HEK293 (cell line): ENCODE data around the gene MIA2.

Experiments
- CTCF ChIA-PET: fragments of 350-600 bp; formaldehyde crosslinking; extraction: SDS; loops from one replicate; lab custom pipeline; 2021; ENCODE audit warnings: antibody characterized with exemption; lab: Yijun Ruan, JAX
- POLR2A ChIA-PET: fragments of 300-600 bp; formaldehyde crosslinking; extraction: SDS; loops from one replicate; lab custom pipeline; 2020; ENCODE audit warnings: antibody characterized with exemption, inconsistent platforms; lab: Yijun Ruan, JAX
- H3K27ac ChIP-seq: fragments of 200-500 bp; sonication (Bioruptor generic); 2 replicates; pipeline ENCODE4 v1.5.1; 2014; ENCODE audit warnings: low read depth, low read length, control low read depth, inconsistent platforms; ENCODE audit errors: extremely low read depth
- H3K36me3 ChIP-seq, 2 experiments: fragments of 200-500 bp in 1 of 2; sonication (Bioruptor generic) in 1 of 2; 1 replicate in 1 of 2; 2 replicates in 1 of 2; pipeline ENCODE4 v1.5.1; 2014 to 2017; ENCODE audit warnings: inconsistent platforms in 2 of 2, low read length in 2 of 2; ENCODE audit not compliant: control insufficient read depth in 2 of 2, insufficient read depth in 1 of 2
- H3K4me1 ChIP-seq: fragments of 200-500 bp; sonication (Bioruptor generic); 2 replicates; pipeline ENCODE4 v1.5.1; 2014; ENCODE audit warnings: mild to moderate bottlenecking, low read length, inconsistent platforms; ENCODE audit not compliant: control insufficient read depth, insufficient read depth
- H3K4me3 ChIP-seq: 2 replicates; pipeline ENCODE4 v1.5.1; 2011; ENCODE audit warnings: low read depth, mild to moderate bottlenecking, control low read depth, low read length, moderate library complexity
- H3K9me3 ChIP-seq: fragments of 200-500 bp; sonication (Bioruptor generic); 2 replicates; pipeline ENCODE4 v1.5.1; 2014; ENCODE audit warnings: low read depth, low read length, inconsistent platforms; ENCODE audit not compliant: control insufficient read depth, insufficient read depth
- HOXC10 ChIP-seq: sonication (generic); formaldehyde crosslinking; IDR thresholded peaks from 2 replicates; pipeline ENCODE4 v1.8.1; 2023; ENCODE audit warnings: mild to moderate bottlenecking, missing genetic modification reagents
- KLF9 ChIP-seq: fragments of 450-650 bp; formaldehyde crosslinking; IDR thresholded peaks from 2 replicates; pipeline ENCODE4 v1.5.1; 2016; ENCODE audit warnings: missing biosample characterization, missing genetic modification characterization, low read depth
- REPIN1 ChIP-seq: fragments of 450-650 bp; formaldehyde crosslinking; IDR thresholded peaks from 2 replicates; pipeline ENCODE4 v1.5.1; 2017; ENCODE audit warnings: missing biosample characterization, missing genetic modification characterization, low read depth
- SP2 ChIP-seq: fragments of 450-650 bp; formaldehyde crosslinking; IDR thresholded peaks from 2 replicates; pipeline ENCODE4 v1.5.1; 2016; ENCODE audit warnings: missing biosample characterization, missing genetic modification characterization
- ZEB2 ChIP-seq: fragments of 450-650 bp; formaldehyde crosslinking; IDR thresholded peaks from 2 replicates; pipeline ENCODE4 v1.5.1; 2016; ENCODE audit warnings: missing biosample characterization, missing genetic modification characterization
- ZFP3 ChIP-seq: fragments of 450-650 bp; formaldehyde crosslinking; IDR thresholded peaks from 2 replicates; pipeline ENCODE4 v1.5.1; 2016; ENCODE audit warnings: low read depth, missing biosample characterization, missing genetic modification characterization
- ZIC2 ChIP-seq: fragments of 450-650 bp; formaldehyde crosslinking; IDR thresholded peaks from 2 replicates; pipeline ENCODE4 v1.5.1; 2016; ENCODE audit warnings: missing biosample characterization, missing genetic modification characterization
- ZNF23 ChIP-seq: fragments of 450-650 bp; formaldehyde crosslinking; IDR thresholded peaks from 2 replicates; pipeline ENCODE4 v1.5.1; 2016; ENCODE audit warnings: missing biosample characterization, missing genetic modification characterization, borderline replicate concordance
- ZNF24 ChIP-seq: fragments of 450-650 bp; formaldehyde crosslinking; IDR thresholded peaks from 2 replicates; pipeline ENCODE4 v1.5.1; 2016; ENCODE audit warnings: missing biosample characterization, missing genetic modification characterization
- ZNF311 ChIP-seq: fragments of 450-650 bp; formaldehyde crosslinking; IDR thresholded peaks from 2 replicates; pipeline ENCODE4 v1.5.1; 2017; ENCODE audit warnings: missing biosample characterization, missing genetic modification characterization, borderline replicate concordance
- ZNF335 ChIP-seq: fragments of 450-650 bp; formaldehyde crosslinking; conservative IDR thresholded peaks from 2 replicates; pipeline ENCODE4 v1.5.1; 2016; ENCODE audit warnings: missing biosample characterization, missing genetic modification characterization
- ZNF394 ChIP-seq: fragments of 450-650 bp; formaldehyde crosslinking; IDR thresholded peaks from 2 replicates; pipeline ENCODE4 v1.5.1; 2016; ENCODE audit warnings: missing biosample characterization, missing genetic modification characterization, mild to moderate bottlenecking, moderate library complexity, borderline replicate concordance
- ZNF549 ChIP-seq: fragments of 450-650 bp; IDR thresholded peaks from 2 replicates; pipeline ENCODE4 v1.5.1; 2018; ENCODE audit warnings: missing biosample characterization, missing genetic modification characterization, mild to moderate bottlenecking, inconsistent platforms, moderate library complexity
- ZNF610 ChIP-seq: fragments of 450-650 bp; formaldehyde crosslinking; IDR thresholded peaks from 2 replicates; pipeline ENCODE4 v1.5.1; 2016; ENCODE audit warnings: missing biosample characterization, missing genetic modification characterization, borderline replicate concordance
- ZNF658 ChIP-seq: fragments of 450-650 bp; formaldehyde crosslinking; IDR thresholded peaks from 2 replicates; pipeline ENCODE4; 2016; ENCODE audit warnings: missing biosample characterization, missing genetic modification characterization
- ZNF830 ChIP-seq: fragments of 450-650 bp; IDR thresholded peaks from 2 replicates; pipeline ENCODE4 v1.5.0; 2018; ENCODE audit warnings: missing biosample characterization, missing genetic modification characterization, low read depth, mild to moderate bottlenecking, moderate library complexity
- ZSCAN16 ChIP-seq: fragments of 450-650 bp; formaldehyde crosslinking; IDR thresholded peaks from 2 replicates; pipeline ENCODE4 v1.5.1; 2016; ENCODE audit warnings: missing biosample characterization, missing genetic modification characterization
- TF ChIP-seq, protein P1 (sequence below): fragments of 450-650 bp; formaldehyde crosslinking; IDR thresholded peaks from 2 replicates; pipeline ENCODE4 v1.5.1; 2016; ENCODE audit warnings: missing biosample characterization, missing genetic modification characterization
- TF ChIP-seq, protein P2 (sequence below): fragments of 450-650 bp; formaldehyde crosslinking; IDR thresholded peaks from 2 replicates; pipeline ENCODE4 v1.5.1; 2016; ENCODE audit warnings: missing biosample characterization, missing genetic modification characterization
- TF ChIP-seq, protein P3 (sequence below): fragments of 450-650 bp; formaldehyde crosslinking; IDR thresholded peaks from 2 replicates; pipeline ENCODE4 v1.5.1; 2017; ENCODE audit warnings: missing biosample characterization, missing genetic modification characterization
- TF ChIP-seq, protein P4 (sequence below): fragments of 450-650 bp; formaldehyde crosslinking; IDR thresholded peaks from 2 replicates; pipeline ENCODE4 v1.5.1; 2016; ENCODE audit warnings: missing biosample characterization, missing genetic modification characterization
- TF ChIP-seq, protein P5 (sequence below): fragments of 450-650 bp; formaldehyde crosslinking; IDR thresholded peaks from 2 replicates; pipeline ENCODE4 v1.5.1; 2016; ENCODE audit warnings: missing biosample characterization, missing genetic modification characterization, low read depth

The MIA2 gene

DNA sequence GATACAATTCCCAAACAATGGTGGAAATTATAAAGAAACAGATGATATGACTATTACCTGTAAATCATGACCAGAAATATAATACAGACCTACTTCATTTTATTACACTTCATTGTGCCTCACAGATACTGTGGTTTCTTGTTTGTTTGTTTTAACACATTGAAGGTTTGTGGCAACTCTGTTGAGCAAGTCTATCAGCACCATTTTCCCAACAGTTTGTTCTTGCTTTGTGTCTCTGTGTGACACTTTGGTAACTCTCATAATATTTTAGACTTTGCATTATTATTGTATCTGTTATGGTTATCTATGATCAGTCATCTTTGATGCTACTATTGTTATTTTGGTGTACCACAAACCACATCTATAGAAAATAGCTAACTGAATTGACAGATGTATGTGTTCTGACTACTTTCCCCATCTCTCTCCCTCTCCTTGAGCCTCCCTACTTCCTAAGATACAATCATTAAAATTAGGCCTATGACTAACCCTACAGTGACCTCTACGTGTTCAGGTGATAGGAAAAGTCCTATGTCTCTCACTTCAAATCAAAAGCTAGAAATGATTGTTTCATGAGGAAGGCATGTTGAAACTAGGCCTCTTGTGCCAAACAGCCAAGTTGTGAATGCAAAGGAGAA, 149.4 kb downstream of the MIA2 start (continued):
- TF ChIP-seq, protein P1, sequence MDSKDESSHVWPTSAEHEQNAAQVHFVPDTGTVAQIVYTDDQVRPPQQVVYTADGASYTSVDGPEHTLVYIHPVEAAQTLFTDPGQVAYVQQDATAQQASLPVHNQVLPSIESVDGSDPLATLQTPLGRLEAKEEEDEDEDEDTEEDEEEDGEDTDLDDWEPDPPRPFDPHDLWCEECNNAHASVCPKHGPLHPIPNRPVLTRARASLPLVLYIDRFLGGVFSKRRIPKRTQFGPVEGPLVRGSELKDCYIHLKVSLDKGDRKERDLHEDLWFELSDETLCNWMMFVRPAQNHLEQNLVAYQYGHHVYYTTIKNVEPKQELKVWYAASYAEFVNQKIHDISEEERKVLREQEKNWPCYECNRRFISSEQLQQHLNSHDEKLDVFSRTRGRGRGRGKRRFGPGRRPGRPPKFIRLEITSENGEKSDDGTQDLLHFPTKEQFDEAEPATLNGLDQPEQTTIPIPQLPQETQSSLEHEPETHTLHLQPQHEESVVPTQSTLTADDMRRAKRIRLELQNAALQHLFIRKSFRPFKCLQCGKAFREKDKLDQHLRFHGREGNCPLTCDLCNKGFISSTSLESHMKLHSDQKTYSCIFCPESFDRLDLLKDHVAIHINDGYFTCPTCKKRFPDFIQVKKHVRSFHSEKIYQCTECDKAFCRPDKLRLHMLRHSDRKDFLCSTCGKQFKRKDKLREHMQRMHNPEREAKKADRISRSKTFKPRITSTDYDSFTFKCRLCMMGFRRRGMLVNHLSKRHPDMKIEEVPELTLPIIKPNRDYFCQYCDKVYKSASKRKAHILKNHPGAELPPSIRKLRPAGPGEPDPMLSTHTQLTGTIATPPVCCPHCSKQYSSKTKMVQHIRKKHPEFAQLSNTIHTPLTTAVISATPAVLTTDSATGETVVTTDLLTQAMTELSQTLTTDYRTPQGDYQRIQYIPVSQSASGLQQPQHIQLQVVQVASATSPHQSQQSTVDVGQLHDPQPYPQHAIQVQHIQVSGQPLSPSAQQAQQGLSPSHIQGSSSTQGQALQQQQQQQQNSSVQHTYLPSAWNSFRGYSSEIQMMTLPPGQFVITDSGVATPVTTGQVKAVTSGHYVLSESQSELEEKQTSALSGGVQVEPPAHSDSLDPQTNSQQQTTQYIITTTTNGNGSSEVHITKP (tag by site-specific recombination): no peak
- TF ChIP-seq HOXC10 (CRISPR knock-in tag): no peak

DNA sequence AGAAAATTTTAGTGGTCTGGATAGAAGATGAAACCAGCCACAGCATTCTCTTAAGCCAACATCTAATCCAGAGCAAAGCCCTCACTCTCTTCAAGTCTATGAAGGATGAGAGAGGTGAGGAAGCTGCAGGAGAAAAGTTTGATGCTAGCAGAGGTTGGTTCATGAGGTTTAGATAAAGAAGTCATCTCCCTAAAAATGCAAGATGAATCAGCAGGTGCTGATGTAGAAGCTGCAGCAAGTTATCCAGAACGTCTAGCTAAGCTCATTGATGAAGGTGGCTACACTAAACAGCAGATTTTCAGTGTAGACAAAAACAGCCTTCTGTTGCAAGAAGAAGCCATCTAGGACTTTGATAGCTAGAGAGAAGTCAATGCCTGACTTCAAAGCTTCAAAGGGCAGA, 150.0 kb downstream of the MIA2 start:
- H3K9me3 ChIP-seq: no peaks in the 10 kb centered on the region
- CTCF ChIA-PET: interaction anchor here (0.6 kb wide), 1 partner anchor 15 kb away, joined by 3 read pairs; no protein-coding TSS in a partner anchor
- 0 out of 2 replicates have a peak, but pooled peaks cover 2% of the 10 kb centered on the region for H3K4me1 ChIP-seq
- TF ChIP-seq, protein P2, sequence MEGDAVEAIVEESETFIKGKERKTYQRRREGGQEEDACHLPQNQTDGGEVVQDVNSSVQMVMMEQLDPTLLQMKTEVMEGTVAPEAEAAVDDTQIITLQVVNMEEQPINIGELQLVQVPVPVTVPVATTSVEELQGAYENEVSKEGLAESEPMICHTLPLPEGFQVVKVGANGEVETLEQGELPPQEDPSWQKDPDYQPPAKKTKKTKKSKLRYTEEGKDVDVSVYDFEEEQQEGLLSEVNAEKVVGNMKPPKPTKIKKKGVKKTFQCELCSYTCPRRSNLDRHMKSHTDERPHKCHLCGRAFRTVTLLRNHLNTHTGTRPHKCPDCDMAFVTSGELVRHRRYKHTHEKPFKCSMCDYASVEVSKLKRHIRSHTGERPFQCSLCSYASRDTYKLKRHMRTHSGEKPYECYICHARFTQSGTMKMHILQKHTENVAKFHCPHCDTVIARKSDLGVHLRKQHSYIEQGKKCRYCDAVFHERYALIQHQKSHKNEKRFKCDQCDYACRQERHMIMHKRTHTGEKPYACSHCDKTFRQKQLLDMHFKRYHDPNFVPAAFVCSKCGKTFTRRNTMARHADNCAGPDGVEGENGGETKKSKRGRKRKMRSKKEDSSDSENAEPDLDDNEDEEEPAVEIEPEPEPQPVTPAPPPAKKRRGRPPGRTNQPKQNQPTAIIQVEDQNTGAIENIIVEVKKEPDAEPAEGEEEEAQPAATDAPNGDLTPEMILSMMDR (tag by site-specific recombination): no peak
- TF ChIP-seq, protein P3, sequence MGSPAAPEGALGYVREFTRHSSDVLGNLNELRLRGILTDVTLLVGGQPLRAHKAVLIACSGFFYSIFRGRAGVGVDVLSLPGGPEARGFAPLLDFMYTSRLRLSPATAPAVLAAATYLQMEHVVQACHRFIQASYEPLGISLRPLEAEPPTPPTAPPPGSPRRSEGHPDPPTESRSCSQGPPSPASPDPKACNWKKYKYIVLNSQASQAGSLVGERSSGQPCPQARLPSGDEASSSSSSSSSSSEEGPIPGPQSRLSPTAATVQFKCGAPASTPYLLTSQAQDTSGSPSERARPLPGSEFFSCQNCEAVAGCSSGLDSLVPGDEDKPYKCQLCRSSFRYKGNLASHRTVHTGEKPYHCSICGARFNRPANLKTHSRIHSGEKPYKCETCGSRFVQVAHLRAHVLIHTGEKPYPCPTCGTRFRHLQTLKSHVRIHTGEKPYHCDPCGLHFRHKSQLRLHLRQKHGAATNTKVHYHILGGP (tag by site-specific recombination): no peak
- TF ChIP-seq ZNF549 (tag by site-specific recombination): no peak
- no peak for TF ChIP-seq ZNF658 (tag by site-specific recombination)
- TF ChIP-seq, protein P4, sequence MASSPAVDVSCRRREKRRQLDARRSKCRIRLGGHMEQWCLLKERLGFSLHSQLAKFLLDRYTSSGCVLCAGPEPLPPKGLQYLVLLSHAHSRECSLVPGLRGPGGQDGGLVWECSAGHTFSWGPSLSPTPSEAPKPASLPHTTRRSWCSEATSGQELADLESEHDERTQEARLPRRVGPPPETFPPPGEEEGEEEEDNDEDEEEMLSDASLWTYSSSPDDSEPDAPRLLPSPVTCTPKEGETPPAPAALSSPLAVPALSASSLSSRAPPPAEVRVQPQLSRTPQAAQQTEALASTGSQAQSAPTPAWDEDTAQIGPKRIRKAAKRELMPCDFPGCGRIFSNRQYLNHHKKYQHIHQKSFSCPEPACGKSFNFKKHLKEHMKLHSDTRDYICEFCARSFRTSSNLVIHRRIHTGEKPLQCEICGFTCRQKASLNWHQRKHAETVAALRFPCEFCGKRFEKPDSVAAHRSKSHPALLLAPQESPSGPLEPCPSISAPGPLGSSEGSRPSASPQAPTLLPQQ (tag by site-specific recombination): no peak
- no peak for TF ChIP-seq ZSCAN16
- TF ChIP-seq, all 188 proteins: peak for 0
- POLR2A ChIA-PET: no interaction called here
- no peak overlapping the region for H3K4me3 ChIP-seq
- no peaks in the 10 kb centered on the region for H3K36me3 ChIP-seq
- no peak overlapping the region for H3K27ac ChIP-seq

DNA sequence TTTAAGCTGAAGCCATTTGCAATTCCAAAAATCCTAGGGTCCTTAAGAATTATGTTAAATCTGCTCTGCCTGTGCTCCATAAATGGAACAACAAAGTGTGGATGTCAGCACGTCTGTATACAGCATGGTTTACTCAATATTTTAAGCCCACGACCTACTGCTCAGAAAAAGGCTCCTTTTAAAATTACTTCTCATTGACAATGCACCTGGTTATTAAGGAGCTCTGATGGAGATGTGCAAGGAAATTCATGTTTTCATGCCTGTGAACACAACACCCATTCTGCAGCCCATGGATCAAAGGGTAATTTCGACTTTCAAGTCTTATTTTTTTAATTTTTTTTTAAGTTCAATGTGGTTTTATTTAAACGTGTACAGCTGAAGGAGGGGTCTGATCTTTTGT, 150.5 kb downstream of the MIA2 start:
- ChIA-PET POLR2A (no interaction called here), CTCF (interaction anchor here (0.6 kb wide), 1 partner anchor 15 kb away, joined by 3 read pairs; no protein-coding TSS in a partner anchor)
- TF ChIP-seq ZNF24 (tag by site-specific recombination) (no peak), ZNF610 (no peak), ZNF394 (tag by site-specific recombination) (no peak), ZNF830 (no peak), ZNF335 (tag by site-specific recombination) (no peak), ZFP3 (tag by site-specific recombination) (no peak), SP2 (tag by site-specific recombination) (no peak), ZEB2 (no peak), REPIN1 (tag by site-specific recombination) (no peak), ZNF311 (no peak), ZNF23 (tag by site-specific recombination) (no peak), ZIC2 (tag by site-specific recombination) (no peak), KLF9 (tag by site-specific recombination) (no peak)
- TF ChIP-seq, protein P5, sequence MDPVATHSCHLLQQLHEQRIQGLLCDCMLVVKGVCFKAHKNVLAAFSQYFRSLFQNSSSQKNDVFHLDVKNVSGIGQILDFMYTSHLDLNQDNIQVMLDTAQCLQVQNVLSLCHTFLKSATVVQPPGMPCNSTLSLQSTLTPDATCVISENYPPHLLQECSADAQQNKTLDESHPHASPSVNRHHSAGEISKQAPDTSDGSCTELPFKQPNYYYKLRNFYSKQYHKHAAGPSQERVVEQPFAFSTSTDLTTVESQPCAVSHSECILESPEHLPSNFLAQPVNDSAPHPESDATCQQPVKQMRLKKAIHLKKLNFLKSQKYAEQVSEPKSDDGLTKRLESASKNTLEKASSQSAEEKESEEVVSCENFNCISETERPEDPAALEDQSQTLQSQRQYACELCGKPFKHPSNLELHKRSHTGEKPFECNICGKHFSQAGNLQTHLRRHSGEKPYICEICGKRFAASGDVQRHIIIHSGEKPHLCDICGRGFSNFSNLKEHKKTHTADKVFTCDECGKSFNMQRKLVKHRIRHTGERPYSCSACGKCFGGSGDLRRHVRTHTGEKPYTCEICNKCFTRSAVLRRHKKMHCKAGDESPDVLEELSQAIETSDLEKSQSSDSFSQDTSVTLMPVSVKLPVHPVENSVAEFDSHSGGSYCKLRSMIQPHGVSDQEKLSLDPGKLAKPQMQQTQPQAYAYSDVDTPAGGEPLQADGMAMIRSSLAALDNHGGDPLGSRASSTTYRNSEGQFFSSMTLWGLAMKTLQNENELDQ (tag by site-specific recombination): no peak

More for the DNA sequence above, 150.5 kb downstream of the MIA2 start:
- H3K4me1 ChIP-seq: 0 out of 2 replicates have a peak, but pooled peaks cover 2% of the 10 kb centered on the region
- H3K36me3 ChIP-seq: no peaks in the 10 kb centered on the region
- no peak overlapping the region for H3K27ac ChIP-seq
- no peaks in the 10 kb centered on the region for H3K9me3 ChIP-seq
- no peak overlapping the region for H3K4me3 ChIP-seq
